Fibroblast of lung (primary cell): ENCODE results near the gene ALKBH6.

Source experiments
- CTCF ChIP-seq, 2 donors: IDR thresholded peaks in 1 of 2; conservative IDR thresholded peaks in 1 of 2; 1 replicate in 1 of 2; 2 replicates in 1 of 2; pipeline ENCODE4 v1.5.1; 2011 to 2012; ENCODE audit warnings: low read length in 2 of 2, control low read depth in 1 of 2, inconsistent platforms in 1 of 2, low read depth in 1 of 2, mild to moderate bottlenecking in 1 of 2
- EZH2 ChIP-seq: IDR thresholded peaks from 2 replicates; pipeline ENCODE4 v1.5.1; 2012; ENCODE audit warnings: low read length, control low read depth, mild to moderate bottlenecking; ENCODE audit errors: missing control alignments

GRCh38 chr19:36009220-36009619 is 4.8 kb downstream of the ALKBH6 start:
- TF ChIP-seq CTCF (conservative IDR thresholded peaks at IDR 0.05 in 1 of 2, IDR thresholded peaks at IDR 0.05 in 1 of 2; ENCODE audit: low read depth in 1 of 2, low read length in 2 of 2) = no peak
- no peak for TF ChIP-seq EZH2
